Pancreas (tissue), 10 donors: Measurements from ENCODE around the gene ATP1B3. TPM values are rescaled to one million over a fixed set of nuclear protein-coding genes. Genes with fewer than 3 reads are reported as not detected.
"Not testable (repeated sequence)": the region's sequence is repeated elsewhere in the genome, so short reads cannot be mapped to it uniquely, and the experiment has no call there.

Experiments used
- ATAC-seq, 4 donors: fragments of 200-7000 bp; cut with Tn5 transposase; one replicate each; pipeline versions ENCODE4 v1.8.0 to v1.9.1; 2020; ENCODE audit warnings: mild to moderate bottlenecking in 4 of 4, moderate library complexity in 4 of 4
- DNase-seq, 6 donors: peaks; one replicate each; pipeline ENCODE4 v3.0.0-alpha.2; 2020
- FAIRE-seq: peaks from 2 replicates; lab custom pipeline; 2012; peaks lifted over from hg19 to GRCh38; lab: Jason Lieb, UNC
- H3K27ac ChIP-seq, 4 donors: fragments of 200-600 bp; sonication (generic); 1 replicate in 3 of 4; 2 replicates in 1 of 4; pipeline versions ENCODE4 v1.5.0 to v1.8.0; 2020
- H3K27me3 ChIP-seq, 4 donors: fragments of 200-600 bp; one replicate each; pipeline ENCODE4 v1.8.0; 2021
- H3K36me3 ChIP-seq, 3 donors: fragments of 200-600 bp; sonication (generic) in 1 of 3; one replicate each; pipeline versions ENCODE4 v1.5.0 to v1.8.0; 2020 to 2021
- H3K4me1 ChIP-seq, 3 donors: fragments of 200-600 bp; one replicate each; pipeline ENCODE4 v1.8.0; 2021
- H3K4me3 ChIP-seq, 4 donors: fragments of 200-600 bp; sonication (generic) in 2 of 4; one replicate each; pipeline versions ENCODE4 v1.5.0 to v1.8.0; 2020 to 2021
- H3K9me3 ChIP-seq, 4 donors: fragments of 200-600 bp; one replicate each; pipeline ENCODE4 v1.8.0; 2021
- WGBS, 2 donors: extraction: QIAGEN DNeasy Blood & Tissue Kit; methylation state at CpG; one replicate each; pipeline ENCODE4 v1.1.7; 2013; 5-methylcytosine and 5-hydroxymethylcytosine counted together
- intact Hi-C, 3 donors: fragments of 100-400 bp; cut with DNase I; formaldehyde crosslinking; loops; one replicate each; pipeline versions ENCODE4 v1.11.1 to v1.14.2; 2022
- polyA plus RNA-seq, 2 donors: library from polyadenylated mRNA; stranded (reverse); fragments of 200-250 nt; gene quantifications; one replicate each; pipeline ENCODE4 v1.2.3, GENCODE V29; 2013
- total RNA-seq, 6 donors: library from RNA; stranded (reverse); fragmentation: NEBNext Ultra II Directional in 4 of 6; extraction: Animal tissue kit (Norgen Biotek cat#: 25700) in 4 of 6; gene quantifications; one replicate each; pipeline versions ENCODE4 v1.2.1 to v1.2.4, GENCODE V29; 2021 to 2023
- TF ChIP-seq, protein P1 (sequence below), 4 donors: fragments of 200-600 bp; sonication (generic) in 3 of 4; IDR thresholded peaks; one replicate each; pipeline versions ENCODE4 v1.5.0 to v1.8.0; 2021; ENCODE audit warnings: antibody characterized with exemption in 4 of 4
- donor health status: healthy with polysubstance abuse.
- donor health status: DM: no; HTN: no; CAD: no; lungs with moderate emphysema.
- donor health status: DM: no; HTN: no; CAD: no.
- donor health status: control.
- donor health status: control.
- donor health status: Bipolar disorder and iron deficiency.
- donor health status: DM: yes; HTN: yes; CAD: no.
- donor health status: DM: no; HTN: no; CAD: no.
- donor health status: DM: no; HTN: no; CAD: no.
- donor health status: DM: yes; HTN: yes; CAD: no.

Gene ATP1B3
- total and polyA plus RNA-seq, 8 donors = 6.7 to 53.0 (median 21.2) TPM

DNA sequence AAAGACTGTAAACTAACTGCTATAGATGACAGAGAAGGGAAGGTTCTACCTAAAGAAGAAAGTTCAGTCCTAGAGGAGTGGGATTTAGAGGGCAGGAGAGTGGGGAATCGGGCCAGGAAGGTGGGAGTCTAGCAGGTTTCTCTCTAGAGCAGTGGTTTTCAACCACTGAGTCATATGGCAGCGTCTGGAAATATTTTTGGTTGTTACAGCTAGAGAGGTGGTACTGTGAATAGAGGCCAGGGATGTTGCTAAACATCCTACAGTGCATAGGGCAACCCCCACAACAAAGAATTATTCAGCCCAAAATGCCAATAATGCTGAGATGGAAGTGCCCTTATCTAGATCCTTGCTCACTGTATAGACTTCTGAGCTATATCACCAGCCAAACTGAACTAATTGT, 28.7 kb downstream of the ATP1B3 start:
- no peak overlapping the region for H3K27ac ChIP-seq
- no peaks in the 10 kb centered on the region for H3K4me1 ChIP-seq
- TF ChIP-seq, protein P1, sequence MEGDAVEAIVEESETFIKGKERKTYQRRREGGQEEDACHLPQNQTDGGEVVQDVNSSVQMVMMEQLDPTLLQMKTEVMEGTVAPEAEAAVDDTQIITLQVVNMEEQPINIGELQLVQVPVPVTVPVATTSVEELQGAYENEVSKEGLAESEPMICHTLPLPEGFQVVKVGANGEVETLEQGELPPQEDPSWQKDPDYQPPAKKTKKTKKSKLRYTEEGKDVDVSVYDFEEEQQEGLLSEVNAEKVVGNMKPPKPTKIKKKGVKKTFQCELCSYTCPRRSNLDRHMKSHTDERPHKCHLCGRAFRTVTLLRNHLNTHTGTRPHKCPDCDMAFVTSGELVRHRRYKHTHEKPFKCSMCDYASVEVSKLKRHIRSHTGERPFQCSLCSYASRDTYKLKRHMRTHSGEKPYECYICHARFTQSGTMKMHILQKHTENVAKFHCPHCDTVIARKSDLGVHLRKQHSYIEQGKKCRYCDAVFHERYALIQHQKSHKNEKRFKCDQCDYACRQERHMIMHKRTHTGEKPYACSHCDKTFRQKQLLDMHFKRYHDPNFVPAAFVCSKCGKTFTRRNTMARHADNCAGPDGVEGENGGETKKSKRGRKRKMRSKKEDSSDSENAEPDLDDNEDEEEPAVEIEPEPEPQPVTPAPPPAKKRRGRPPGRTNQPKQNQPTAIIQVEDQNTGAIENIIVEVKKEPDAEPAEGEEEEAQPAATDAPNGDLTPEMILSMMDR (IDR thresholded peaks at IDR 0.05) = no peak
- no peaks in the 10 kb centered on the region for H3K27me3 ChIP-seq
- H3K9me3 ChIP-seq = no peaks in the 10 kb centered on the region
- no peak overlapping the region for H3K4me3 ChIP-seq
- FAIRE-seq (no peak), DNase-seq (no peak), ATAC-seq (no peak)
- intact Hi-C loops = no loop called here
- 83 to 94% methylated on average over 2 of the region's 2 CpGs for WGBS, 2 donors
- peaks cover 0 to 2% (median 0%) of the 10 kb centered on the region in 3 donors for H3K36me3 ChIP-seq

DNA sequence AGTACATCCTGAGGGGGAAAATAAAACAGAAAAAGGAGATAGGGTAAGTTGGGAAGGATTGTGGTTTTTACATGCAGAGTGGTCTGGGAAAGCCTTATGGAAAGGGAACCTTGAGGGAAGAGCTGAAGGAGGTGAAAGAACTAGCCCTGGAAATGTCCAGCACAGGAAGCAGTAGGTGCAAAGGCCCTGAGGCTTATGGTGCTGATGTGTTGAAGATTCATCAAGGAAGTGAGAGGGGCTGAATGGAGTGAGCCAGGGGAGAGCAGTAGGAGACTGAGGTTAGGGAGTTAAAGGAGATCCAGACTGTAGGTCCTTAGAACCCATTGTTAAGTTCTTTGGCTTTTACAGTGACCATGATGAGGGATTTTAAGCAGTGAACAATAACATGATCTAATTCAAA, 33.0 kb downstream of the ATP1B3 start:
- no peaks in the 10 kb centered on the region for H3K27me3 ChIP-seq
- intact Hi-C loops = no loop called here
- DNase-seq (no peak), FAIRE-seq (no peak), ATAC-seq (no peak)
- H3K27ac ChIP-seq = no peak overlapping the region
- no peak overlapping the region for H3K4me3 ChIP-seq
- no peaks in the 10 kb centered on the region for H3K4me1 ChIP-seq
- TF ChIP-seq, protein P1 (IDR thresholded peaks at IDR 0.05) = no peak
- peaks cover 0 to 2% (median 0%) of the 10 kb centered on the region in 3 donors for H3K36me3 ChIP-seq
- H3K9me3 ChIP-seq = no peaks in the 10 kb centered on the region

DNA sequence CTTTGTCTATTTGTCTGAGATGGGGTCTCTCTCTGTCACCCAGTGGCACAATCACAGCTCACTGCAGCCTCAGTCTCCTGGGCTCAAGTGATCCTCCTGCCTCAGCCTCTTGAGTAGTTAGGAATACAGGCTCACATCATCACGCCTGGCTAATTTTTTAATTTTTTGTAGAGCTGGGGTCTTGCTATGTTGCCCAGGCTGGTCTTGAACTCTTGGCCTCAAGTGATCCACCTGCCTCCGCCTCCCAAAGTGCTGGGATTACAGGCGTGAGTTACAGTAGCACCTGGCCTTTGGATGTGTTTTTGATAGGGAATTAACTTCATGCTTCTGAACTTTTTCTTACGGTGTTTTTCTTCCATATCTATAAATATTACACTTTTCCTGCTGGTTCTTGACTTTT, 33.5 kb downstream of the ATP1B3 start:
- H3K27me3 ChIP-seq, ATAC-seq, H3K36me3 ChIP-seq, FAIRE-seq, H3K4me1 ChIP-seq, H3K9me3 ChIP-seq, intact Hi-C loops, H3K4me3 ChIP-seq, DNase-seq, H3K27ac ChIP-seq: not testable (repeated sequence)
- WGBS, 2 donors = 95 to 97% methylated on average over 4 of the region's 4 CpGs

DNA sequence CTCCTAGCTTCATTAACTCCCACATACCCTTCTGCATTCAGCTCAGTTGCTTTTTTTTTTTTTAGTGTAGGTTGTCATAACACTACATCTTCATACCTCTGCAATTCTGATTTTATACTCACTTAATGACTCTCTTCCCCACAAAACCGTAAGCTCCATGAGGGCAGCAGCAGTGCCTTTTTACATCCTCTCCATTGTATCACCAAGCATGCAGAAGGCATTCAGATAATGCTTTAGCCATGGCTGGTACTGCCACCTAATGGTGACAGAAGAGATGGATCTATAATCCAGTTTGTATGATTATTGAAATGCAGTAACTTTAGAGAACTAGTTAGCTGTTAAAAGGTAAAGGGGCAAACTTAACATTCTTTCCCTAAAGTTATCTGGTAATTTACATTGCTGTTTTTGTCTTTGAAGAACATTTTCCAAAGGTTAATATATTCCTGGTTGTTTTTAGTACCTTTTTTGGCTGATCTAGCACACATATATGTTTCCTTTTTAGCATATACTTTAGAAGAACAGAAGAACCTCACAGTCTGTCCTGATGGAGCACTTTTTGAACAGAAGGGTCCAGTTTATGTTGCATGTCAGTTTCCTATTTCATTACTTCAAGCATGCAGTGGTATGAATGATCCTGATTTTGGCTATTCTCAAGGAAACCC, 36.8 kb downstream of the ATP1B3 start:
- Histone ChIP-seq H3K27ac (no peak overlapping the region), H3K27me3 (no peaks in the 10 kb centered on the region), H3K36me3 (no peaks in the 10 kb centered on the region), H3K4me1 (no peaks in the 10 kb centered on the region), H3K4me3 (no peak overlapping the region), H3K9me3 (no peaks in the 10 kb centered on the region)
- FAIRE-seq (no peak), DNase-seq (no peak), ATAC-seq (peak in 3 of 4 donors; percentile 79 to 84 (median 81))
- 36 to 42% methylated on average over 1 of the region's 1 CpG for WGBS, 2 donors
- intact Hi-C loops = no loop called here
- TF ChIP-seq, protein P1 (IDR thresholded peaks at IDR 0.05) = peak in 3 of 4 donors; percentile 26 to 59 (median 36)

DNA sequence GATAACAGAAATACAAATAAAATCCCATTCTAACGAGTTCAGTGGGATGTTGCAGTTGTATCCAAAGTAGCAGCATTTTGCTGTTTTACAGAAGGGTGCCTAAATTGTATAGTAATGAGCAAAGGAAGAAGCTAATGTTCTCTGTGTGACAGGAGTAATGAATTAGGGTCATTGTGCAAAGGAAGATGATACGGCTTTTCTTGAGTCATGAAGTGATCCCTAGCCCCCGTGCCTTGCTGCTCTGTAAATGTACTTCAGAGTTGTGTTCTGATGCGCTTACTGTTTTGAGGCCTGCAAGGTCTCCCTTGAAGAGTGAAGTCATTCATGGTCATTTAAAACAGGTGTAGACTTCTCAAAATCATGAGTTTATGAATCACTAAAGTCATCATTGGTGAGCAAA, 37.9 kb downstream of the ATP1B3 start:
- Histone ChIP-seq H3K27me3 (no peaks in the 10 kb centered on the region), H3K27ac (no peak overlapping the region), H3K36me3 (no peaks in the 10 kb centered on the region), H3K9me3 (no peaks in the 10 kb centered on the region), H3K4me1 (no peaks in the 10 kb centered on the region), H3K4me3 (no peak overlapping the region)
- DNase-seq = no peak
- WGBS, 2 donors = 83 to 88% methylated on average over 4 of the region's 4 CpGs
- intact Hi-C loops = no loop called here
- no peak for ATAC-seq
- TF ChIP-seq, protein P1 (IDR thresholded peaks at IDR 0.05) = no peak
- no peak for FAIRE-seq
